ENCODE measurements around the gene EYS.

DNA sequence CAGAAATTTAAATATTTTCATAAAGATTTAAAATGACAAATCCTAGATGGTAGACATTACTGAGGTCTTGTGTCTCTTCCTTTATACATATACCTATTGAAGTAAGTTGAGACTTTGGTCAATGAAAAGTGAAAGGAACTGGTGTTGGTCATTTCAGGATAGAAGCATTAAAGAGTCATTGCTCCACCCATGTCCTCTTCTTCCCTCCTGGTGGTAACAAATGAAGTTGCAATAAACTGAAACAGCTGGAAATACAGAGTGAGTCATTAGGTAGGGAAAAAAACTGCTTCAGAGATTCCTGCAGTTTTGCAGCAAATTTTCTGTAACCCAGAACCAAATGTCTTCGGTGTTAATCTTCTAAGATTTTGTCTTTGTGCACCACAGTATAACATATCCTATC, 448.0 kb downstream of the EYS start:
- TF ChIP-seq, protein P1, sequence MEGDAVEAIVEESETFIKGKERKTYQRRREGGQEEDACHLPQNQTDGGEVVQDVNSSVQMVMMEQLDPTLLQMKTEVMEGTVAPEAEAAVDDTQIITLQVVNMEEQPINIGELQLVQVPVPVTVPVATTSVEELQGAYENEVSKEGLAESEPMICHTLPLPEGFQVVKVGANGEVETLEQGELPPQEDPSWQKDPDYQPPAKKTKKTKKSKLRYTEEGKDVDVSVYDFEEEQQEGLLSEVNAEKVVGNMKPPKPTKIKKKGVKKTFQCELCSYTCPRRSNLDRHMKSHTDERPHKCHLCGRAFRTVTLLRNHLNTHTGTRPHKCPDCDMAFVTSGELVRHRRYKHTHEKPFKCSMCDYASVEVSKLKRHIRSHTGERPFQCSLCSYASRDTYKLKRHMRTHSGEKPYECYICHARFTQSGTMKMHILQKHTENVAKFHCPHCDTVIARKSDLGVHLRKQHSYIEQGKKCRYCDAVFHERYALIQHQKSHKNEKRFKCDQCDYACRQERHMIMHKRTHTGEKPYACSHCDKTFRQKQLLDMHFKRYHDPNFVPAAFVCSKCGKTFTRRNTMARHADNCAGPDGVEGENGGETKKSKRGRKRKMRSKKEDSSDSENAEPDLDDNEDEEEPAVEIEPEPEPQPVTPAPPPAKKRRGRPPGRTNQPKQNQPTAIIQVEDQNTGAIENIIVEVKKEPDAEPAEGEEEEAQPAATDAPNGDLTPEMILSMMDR (IDR thresholded peaks at IDR 0.05), result no peak
- TF ChIP-seq POLR2AphosphoS5 (IDR thresholded peaks at IDR 0.05), result no peak
- no peak for TF ChIP-seq POLR2A (IDR thresholded peaks at IDR 0.05)

Data from breast epithelium (tissue), 3 donors.